K562 (cell line): ENCODE results near the gene LRRC7. TPM values are rescaled to one million over a fixed set of nuclear protein-coding genes. Genes with fewer than 3 reads are reported as not detected.
A peak's percentile ranks its signal among the peaks of the same experiment; 100 is the strongest.

Experiments
- C11orf30 ChIP-seq: fragments of 450-650 bp; IDR thresholded peaks from 2 replicates; pipeline ENCODE4 v1.6.1; 2016; ENCODE audit warnings: low read depth, mild to moderate bottlenecking
- KDM5B ChIP-seq: fragments of 200-600 bp; sonication (generic); IDR thresholded peaks from 2 replicates; pipeline ENCODE4 v1.6.1; 2012; ENCODE audit warnings: low read depth, mild to moderate bottlenecking, moderate library complexity, low read length, control low read depth, inconsistent platforms; ENCODE audit not compliant: insufficient replicate concordance
- LEF1 ChIP-seq: fragments of 450-650 bp; IDR thresholded peaks from 2 replicates; pipeline ENCODE4 v1.6.1; 2016; ENCODE audit warnings: mild to moderate bottlenecking
- NFE2L1 ChIP-seq: fragments of 450-650 bp; IDR thresholded peaks from 2 replicates; pipeline ENCODE4 v1.6.1; 2016; ENCODE audit warnings: missing genetic modification characterization, low read depth, mild to moderate bottlenecking, missing compliant biosample characterization, moderate library complexity, borderline replicate concordance
- NFXL1 ChIP-seq: fragments of 450-650 bp; formaldehyde crosslinking; IDR thresholded peaks from 2 replicates; pipeline ENCODE4 v1.4.0; 2021; ENCODE audit warnings: mild to moderate bottlenecking
- SETDB1 ChIP-seq: IDR thresholded peaks from one replicate; pipeline ENCODE4 v1.6.1; 2012; ENCODE audit warnings: low read length, control low read depth, inconsistent platforms
- SMARCA4 ChIP-seq: fragments of 450-650 bp; IDR thresholded peaks from 2 replicates; pipeline ENCODE4 v1.6.1; 2016
- TSC22D4 ChIP-seq: fragments of 450-650 bp; IDR thresholded peaks from 2 replicates; pipeline ENCODE4 v1.6.1; 2016; ENCODE audit warnings: missing genetic modification characterization, missing biosample characterization, control low read depth
- XRCC3 ChIP-seq: fragments of 450-650 bp; IDR thresholded peaks from 2 replicates; pipeline ENCODE4 v1.6.1; 2017; ENCODE audit warnings: mild to moderate bottlenecking, moderate library complexity
- ZNF212 ChIP-seq: fragments of 450-650 bp; formaldehyde crosslinking; IDR thresholded peaks from 2 replicates; pipeline ENCODE4 v1.4.0; 2020; ENCODE audit warnings: mild to moderate bottlenecking
- ZNF584 ChIP-seq: fragments of 200-800 bp; sonication (Bioruptor generic); IDR thresholded peaks from 2 replicates; pipeline ENCODE4 v1.6.1; 2016; ENCODE audit warnings: low read depth, mild to moderate bottlenecking, missing genetic modification characterization, missing compliant biosample characterization
- ZNF785 ChIP-seq: fragments of 250-450 bp; sonication (Bioruptor Pico); IDR thresholded peaks from 2 replicates; pipeline ENCODE4 v1.4.0; 2020; ENCODE audit warnings: mild to moderate bottlenecking
- polyA plus RNA-seq, 8 experiments: library from polyadenylated mRNA; depleted of rRNA in 4 of 8; stranded (reverse) in 5 of 8; unstranded in 3 of 8; fragments of >200 nt; fragmentation: Nextera tagmentation in 2 of 8; fragmentation: Illumina TruSeq in 1 of 8; extraction: Ambion mirVana in 2 of 8; extraction: Trizol in 1 of 8; gene quantifications; 2 replicates each; pipeline versions ENCODE4 v1.2.1 to v1.2.3, GENCODE V29; 2011 to 2014; ENCODE audit warnings: inconsistent platforms in 1 of 8, missing spikeins in 1 of 8
- total RNA-seq, 7 experiments: library from RNA; depleted of rRNA in 6 of 7; stranded (reverse); fragments of >200 nt in 6 of 7; fragmentation: Illumina TruSeq in 2 of 7; extraction: Trizol in 2 of 7; gene quantifications; 2 replicates each; pipeline versions ENCODE4 v1.2.1 to v1.2.3, GENCODE V29; 2011 to 2021; ENCODE audit warnings: low replicate concordance in 1 of 7
- TF ChIP-seq, protein P1 (sequence below): sonication (generic); formaldehyde crosslinking; IDR thresholded peaks from 2 replicates; pipeline ENCODE4 v1.8.0; 2023; ENCODE audit warnings: mild to moderate bottlenecking, missing genetic modification reagents
- TF ChIP-seq, protein P2 (sequence below): fragments of 200-800 bp; sonication (Bioruptor generic); IDR thresholded peaks from 2 replicates; pipeline ENCODE4 v1.6.1; 2016; ENCODE audit warnings: missing genetic modification characterization, missing compliant biosample characterization
- TF ChIP-seq, protein P3 (sequence below): fragments of 450-650 bp; IDR thresholded peaks from 2 replicates; pipeline ENCODE4 v1.6.1; 2016; ENCODE audit warnings: borderline replicate concordance

Gene LRRC7
- total and polyA plus RNA-seq, 9 of the 15 experiments (the other 6 are each of a cell fraction or from before 2014, with no cell fraction given), result 0.09 to 0.94 (median 0.49) TPM

DNA sequence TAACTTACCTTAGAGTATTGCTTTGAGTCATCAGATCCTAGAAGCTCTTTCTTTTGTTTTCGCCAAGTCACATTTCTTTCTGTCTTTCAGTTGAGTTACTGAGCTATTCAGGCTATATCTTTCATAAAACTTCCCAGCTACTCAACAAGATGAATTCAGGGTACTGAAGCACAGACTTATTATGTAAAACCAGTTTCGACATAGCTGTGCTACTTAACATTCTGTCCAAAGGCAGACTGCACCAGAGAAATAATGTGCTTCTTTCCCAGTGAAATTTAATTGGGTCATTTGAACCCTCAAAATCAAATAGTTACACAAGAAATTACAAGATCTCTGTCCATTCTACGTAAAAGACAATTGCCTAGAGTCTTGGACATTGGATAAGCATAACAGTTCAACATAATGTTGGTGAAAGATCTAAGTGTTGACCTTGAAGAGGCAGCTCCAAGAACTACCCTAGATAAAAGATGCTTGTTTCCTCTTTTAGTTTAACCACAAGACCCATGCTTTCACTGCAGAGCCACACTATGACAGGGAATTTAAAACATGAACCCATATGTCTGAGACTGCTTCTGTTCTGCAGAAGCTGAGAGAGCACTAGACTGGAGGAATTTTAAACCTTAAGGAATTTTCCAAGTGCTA is 474.5 kb downstream of the LRRC7 start (continued):
- TF ChIP-seq ZNF212 (0 out of 2 replicates have a peak, but pooled peaks have one; percentile 8), C11orf30 (0 out of 2 replicates have a peak, but pooled peaks have one; percentile 1), SETDB1 (no peak), KDM5B (no peak), ZNF584 (CRISPR knock-in tag) (peak; percentile 37; the same call in 1 of the 2 replicates), TSC22D4 (tag) (no peak), LEF1 (peak; percentile 27; the same call in 1 of the 2 replicates), NFE2L1 (no peak), NFXL1 (peak; percentile 68; the same call in 1 of the 2 replicates), SMARCA4 (0 out of 2 replicates have a peak, but pooled peaks have one; percentile 9), ZNF785 (no peak), XRCC3 (no peak)
- TF ChIP-seq, protein P1, sequence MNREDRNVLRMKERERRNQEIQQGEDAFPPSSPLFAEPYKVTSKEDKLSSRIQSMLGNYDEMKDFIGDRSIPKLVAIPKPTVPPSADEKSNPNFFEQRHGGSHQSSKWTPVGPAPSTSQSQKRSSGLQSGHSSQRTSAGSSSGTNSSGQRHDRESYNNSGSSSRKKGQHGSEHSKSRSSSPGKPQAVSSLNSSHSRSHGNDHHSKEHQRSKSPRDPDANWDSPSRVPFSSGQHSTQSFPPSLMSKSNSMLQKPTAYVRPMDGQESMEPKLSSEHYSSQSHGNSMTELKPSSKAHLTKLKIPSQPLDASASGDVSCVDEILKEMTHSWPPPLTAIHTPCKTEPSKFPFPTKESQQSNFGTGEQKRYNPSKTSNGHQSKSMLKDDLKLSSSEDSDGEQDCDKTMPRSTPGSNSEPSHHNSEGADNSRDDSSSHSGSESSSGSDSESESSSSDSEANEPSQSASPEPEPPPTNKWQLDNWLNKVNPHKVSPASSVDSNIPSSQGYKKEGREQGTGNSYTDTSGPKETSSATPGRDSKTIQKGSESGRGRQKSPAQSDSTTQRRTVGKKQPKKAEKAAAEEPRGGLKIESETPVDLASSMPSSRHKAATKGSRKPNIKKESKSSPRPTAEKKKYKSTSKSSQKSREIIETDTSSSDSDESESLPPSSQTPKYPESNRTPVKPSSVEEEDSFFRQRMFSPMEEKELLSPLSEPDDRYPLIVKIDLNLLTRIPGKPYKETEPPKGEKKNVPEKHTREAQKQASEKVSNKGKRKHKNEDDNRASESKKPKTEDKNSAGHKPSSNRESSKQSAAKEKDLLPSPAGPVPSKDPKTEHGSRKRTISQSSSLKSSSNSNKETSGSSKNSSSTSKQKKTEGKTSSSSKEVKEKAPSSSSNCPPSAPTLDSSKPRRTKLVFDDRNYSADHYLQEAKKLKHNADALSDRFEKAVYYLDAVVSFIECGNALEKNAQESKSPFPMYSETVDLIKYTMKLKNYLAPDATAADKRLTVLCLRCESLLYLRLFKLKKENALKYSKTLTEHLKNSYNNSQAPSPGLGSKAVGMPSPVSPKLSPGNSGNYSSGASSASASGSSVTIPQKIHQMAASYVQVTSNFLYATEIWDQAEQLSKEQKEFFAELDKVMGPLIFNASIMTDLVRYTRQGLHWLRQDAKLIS (CRISPR knock-in tag), result no peak
- TF ChIP-seq, protein P2, sequence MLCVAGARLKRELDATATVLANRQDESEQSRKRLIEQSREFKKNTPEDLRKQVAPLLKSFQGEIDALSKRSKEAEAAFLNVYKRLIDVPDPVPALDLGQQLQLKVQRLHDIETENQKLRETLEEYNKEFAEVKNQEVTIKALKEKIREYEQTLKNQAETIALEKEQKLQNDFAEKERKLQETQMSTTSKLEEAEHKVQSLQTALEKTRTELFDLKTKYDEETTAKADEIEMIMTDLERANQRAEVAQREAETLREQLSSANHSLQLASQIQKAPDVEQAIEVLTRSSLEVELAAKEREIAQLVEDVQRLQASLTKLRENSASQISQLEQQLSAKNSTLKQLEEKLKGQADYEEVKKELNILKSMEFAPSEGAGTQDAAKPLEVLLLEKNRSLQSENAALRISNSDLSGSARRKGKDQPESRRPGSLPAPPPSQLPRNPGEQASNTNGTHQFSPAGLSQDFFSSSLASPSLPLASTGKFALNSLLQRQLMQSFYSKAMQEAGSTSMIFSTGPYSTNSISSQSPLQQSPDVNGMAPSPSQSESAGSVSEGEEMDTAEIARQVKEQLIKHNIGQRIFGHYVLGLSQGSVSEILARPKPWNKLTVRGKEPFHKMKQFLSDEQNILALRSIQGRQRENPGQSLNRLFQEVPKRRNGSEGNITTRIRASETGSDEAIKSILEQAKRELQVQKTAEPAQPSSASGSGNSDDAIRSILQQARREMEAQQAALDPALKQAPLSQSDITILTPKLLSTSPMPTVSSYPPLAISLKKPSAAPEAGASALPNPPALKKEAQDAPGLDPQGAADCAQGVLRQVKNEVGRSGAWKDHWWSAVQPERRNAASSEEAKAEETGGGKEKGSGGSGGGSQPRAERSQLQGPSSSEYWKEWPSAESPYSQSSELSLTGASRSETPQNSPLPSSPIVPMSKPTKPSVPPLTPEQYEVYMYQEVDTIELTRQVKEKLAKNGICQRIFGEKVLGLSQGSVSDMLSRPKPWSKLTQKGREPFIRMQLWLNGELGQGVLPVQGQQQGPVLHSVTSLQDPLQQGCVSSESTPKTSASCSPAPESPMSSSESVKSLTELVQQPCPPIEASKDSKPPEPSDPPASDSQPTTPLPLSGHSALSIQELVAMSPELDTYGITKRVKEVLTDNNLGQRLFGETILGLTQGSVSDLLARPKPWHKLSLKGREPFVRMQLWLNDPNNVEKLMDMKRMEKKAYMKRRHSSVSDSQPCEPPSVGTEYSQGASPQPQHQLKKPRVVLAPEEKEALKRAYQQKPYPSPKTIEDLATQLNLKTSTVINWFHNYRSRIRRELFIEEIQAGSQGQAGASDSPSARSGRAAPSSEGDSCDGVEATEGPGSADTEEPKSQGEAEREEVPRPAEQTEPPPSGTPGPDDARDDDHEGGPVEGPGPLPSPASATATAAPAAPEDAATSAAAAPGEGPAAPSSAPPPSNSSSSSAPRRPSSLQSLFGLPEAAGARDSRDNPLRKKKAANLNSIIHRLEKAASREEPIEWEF (CRISPR knock-in tag), result peak; percentile 37; the same call in 1 of the 2 replicates
- TF ChIP-seq, protein P3, sequence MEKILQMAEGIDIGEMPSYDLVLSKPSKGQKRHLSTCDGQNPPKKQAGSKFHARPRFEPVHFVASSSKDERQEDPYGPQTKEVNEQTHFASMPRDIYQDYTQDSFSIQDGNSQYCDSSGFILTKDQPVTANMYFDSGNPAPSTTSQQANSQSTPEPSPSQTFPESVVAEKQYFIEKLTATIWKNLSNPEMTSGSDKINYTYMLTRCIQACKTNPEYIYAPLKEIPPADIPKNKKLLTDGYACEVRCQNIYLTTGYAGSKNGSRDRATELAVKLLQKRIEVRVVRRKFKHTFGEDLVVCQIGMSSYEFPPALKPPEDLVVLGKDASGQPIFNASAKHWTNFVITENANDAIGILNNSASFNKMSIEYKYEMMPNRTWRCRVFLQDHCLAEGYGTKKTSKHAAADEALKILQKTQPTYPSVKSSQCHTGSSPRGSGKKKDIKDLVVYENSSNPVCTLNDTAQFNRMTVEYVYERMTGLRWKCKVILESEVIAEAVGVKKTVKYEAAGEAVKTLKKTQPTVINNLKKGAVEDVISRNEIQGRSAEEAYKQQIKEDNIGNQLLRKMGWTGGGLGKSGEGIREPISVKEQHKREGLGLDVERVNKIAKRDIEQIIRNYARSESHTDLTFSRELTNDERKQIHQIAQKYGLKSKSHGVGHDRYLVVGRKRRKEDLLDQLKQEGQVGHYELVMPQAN, result no peak
